Lower leg skin (tissue), 4 donors: ENCODE measurements around the gene BTBD7. TPM values are rescaled to one million over a fixed set of nuclear protein-coding genes. Genes with fewer than 3 reads are reported as not detected.

Experiments used
- DNase-seq, 2 donors: peaks; one replicate each; pipeline ENCODE4 v3.0.0-alpha.2; 2019; ENCODE audit warnings: low spot score in 2 of 2
- H3K4me3 ChIP-seq: fragments of 200-600 bp; sonication (generic); 2 replicates; pipeline ENCODE4 v1.5.1; 2017; ENCODE audit warnings: mild to moderate bottlenecking, low read depth; ENCODE audit not compliant: poor library complexity, severe bottlenecking
- POLR2A ChIP-seq, 2 donors: fragments of 450-650 bp; IDR thresholded peaks; one replicate each; pipeline ENCODE4 v1.6.1; 2016 to 2017; ENCODE audit warnings: antibody characterized with exemption in 2 of 2, mild to moderate bottlenecking in 1 of 2, moderate library complexity in 1 of 2
- WGBS, 2 donors: methylation state at CpG; one replicate each; pipeline ENCODE4 v1.1.5; 2018; 5-methylcytosine and 5-hydroxymethylcytosine counted together
- intact Hi-C: fragments of 100-400 bp; cut with DNase I; formaldehyde crosslinking; loops from one replicate; pipeline ENCODE4 v1.15.0; 2023; ENCODE audit warnings: low total_unique reads
- total RNA-seq, 4 donors: library from RNA; depleted of rRNA; stranded (reverse); fragments of >200 nt; gene quantifications; one replicate each; pipeline ENCODE4 v1.1.0, GENCODE V29; 2016
- TF ChIP-seq, protein P1 (sequence below), 3 donors: fragments of 450-650 bp; IDR thresholded peaks; one replicate each; pipeline ENCODE4 v1.5.1; 2016; ENCODE audit warnings: antibody characterized with exemption in 3 of 3, mild to moderate bottlenecking in 3 of 3, moderate library complexity in 2 of 3

BTBD7 gene
- total RNA-seq, 4 donors from 2014 or later, result 19.7 to 114 (median 25.7) TPM

DNA sequence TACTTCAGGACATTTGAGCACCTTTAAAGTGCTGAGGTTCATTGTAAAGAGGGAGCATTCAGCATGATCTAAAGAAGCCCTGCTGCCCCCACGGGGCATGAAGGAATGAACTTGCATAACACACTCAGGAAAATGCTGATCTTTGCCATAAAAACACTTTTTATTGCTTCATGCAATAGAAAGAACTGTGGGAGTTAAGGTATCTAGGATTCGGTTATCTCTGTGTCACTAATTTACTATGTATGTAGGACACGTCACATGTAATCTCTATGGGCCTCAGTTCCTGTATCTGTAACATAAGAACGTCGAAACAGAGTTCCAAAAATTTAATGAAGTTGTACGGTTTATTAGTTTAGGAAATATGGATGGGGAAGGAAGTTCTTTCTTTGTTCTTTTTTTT, 33.0 kb downstream of the BTBD7 start:
- no peak for DNase-seq
- no peak overlapping the region for H3K4me3 ChIP-seq
- TF ChIP-seq POLR2A (IDR thresholded peaks at IDR 0.05), result no peak
- TF ChIP-seq, protein P1, sequence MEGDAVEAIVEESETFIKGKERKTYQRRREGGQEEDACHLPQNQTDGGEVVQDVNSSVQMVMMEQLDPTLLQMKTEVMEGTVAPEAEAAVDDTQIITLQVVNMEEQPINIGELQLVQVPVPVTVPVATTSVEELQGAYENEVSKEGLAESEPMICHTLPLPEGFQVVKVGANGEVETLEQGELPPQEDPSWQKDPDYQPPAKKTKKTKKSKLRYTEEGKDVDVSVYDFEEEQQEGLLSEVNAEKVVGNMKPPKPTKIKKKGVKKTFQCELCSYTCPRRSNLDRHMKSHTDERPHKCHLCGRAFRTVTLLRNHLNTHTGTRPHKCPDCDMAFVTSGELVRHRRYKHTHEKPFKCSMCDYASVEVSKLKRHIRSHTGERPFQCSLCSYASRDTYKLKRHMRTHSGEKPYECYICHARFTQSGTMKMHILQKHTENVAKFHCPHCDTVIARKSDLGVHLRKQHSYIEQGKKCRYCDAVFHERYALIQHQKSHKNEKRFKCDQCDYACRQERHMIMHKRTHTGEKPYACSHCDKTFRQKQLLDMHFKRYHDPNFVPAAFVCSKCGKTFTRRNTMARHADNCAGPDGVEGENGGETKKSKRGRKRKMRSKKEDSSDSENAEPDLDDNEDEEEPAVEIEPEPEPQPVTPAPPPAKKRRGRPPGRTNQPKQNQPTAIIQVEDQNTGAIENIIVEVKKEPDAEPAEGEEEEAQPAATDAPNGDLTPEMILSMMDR (IDR thresholded peaks at IDR 0.05), result no peak
- intact Hi-C loops, result no loop called here
- 70 to 73% methylated on average over 6 of the region's 6 CpGs for WGBS, 2 donors

DNA sequence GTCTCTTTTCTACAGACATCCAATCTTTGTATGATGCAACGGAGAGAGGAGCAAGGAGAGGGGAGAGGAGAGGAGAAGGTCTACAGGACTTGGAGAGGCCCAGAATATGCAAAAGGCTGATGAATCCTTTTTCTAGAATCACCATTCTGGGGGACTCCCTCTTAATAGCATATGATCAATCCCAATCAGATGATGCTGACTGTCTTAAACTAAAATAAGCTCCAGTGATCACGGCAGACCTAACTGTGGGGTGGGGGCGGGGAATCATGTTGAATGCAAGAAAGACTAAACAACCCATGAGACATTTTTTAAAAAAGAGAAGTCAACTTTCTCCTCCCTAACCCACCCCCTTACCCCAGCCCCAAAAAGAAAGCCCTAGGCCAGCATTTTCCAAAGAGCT, 33.4 kb downstream of the BTBD7 start:
- intact Hi-C loops, result no loop called here
- TF ChIP-seq, protein P1 (IDR thresholded peaks at IDR 0.05), result no peak
- no peak for TF ChIP-seq POLR2A (IDR thresholded peaks at IDR 0.05)
- no peak for DNase-seq
- H3K4me3 ChIP-seq, result no peak overlapping the region
- WGBS, 2 donors, result 83 to 92% methylated on average over 3 of the region's 3 CpGs

DNA sequence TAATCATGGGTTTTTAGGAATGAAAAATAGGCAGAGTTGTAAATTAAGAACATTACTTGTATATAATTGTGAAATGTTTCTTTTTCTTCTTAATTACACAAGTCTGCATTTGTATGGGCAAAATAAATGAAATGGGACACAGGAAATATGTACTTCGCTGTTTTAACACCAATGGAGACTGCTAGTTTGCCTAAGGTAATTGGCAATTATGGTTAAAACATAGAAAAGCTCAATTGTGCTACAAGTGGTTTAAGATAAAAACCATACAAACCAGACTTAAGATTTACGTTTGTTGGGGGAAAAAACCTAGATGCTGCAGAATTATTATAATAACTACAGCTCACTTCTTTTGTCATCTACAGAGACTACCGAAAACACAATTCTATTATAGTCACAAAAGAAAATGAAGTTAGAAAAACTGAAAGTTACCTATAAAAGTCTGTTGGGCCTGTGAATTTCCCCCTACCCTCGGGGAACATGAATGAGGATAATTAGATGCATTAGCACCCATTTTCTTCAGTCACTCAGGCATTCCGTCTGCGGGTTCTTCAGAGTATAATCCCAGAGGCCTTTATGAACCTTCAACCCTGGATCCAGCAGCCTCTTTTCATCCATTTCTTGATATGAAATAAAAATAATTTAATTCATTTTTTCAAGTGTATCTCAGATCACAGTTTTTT, 37.2 kb downstream of the BTBD7 start:
- WGBS, 2 donors, result 86 to 89% methylated on average over 6 of the region's 6 CpGs

DNA sequence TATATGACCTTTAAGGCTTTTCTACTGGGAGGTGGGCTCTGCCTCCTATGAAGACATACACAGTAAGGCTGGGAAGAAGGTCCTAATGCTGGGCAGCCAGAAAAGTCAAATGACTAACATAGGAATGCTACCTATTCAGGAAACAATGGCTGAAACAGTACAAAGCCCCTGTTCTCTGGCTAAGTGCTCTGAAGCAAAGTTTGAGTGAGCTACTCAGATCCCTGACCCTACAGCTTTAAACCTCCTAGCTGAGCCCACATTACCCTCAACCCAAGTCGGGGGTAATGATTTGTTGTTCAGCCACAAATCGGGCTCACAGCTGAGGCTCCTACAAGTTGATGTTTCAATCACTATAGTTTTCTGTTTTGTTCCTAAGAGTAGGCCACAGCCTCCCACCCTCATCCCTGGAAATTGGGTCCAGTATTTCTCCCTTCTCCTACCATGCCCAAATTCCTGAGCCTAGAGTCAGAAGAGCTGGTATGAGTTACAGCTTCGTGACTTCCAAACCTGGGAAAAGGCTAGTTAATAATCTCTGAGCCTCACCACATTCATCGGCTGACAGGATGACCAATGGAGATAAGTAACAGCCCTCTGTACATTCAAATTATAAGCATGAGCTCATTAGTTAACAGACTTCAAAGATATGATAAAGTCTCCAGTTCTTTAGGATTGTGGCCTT, 46.5 kb downstream of the BTBD7 start:
- no peak overlapping the region for H3K4me3 ChIP-seq
- intact Hi-C loops, result no loop called here
- no peak for DNase-seq
- WGBS, 2 donors, result 94 to 95% methylated on average over 4 of the region's 4 CpGs
- TF ChIP-seq, protein P1 (IDR thresholded peaks at IDR 0.05), result no peak
- no peak for TF ChIP-seq POLR2A (IDR thresholded peaks at IDR 0.05)

More for the DNA sequence above, 37.2 kb downstream of the BTBD7 start:
- no peak for DNase-seq
- intact Hi-C loops, result no loop called here
- H3K4me3 ChIP-seq, result no peak overlapping the region
- TF ChIP-seq POLR2A (IDR thresholded peaks at IDR 0.05), result no peak
- TF ChIP-seq, protein P1 (IDR thresholded peaks at IDR 0.05), result no peak

DNA sequence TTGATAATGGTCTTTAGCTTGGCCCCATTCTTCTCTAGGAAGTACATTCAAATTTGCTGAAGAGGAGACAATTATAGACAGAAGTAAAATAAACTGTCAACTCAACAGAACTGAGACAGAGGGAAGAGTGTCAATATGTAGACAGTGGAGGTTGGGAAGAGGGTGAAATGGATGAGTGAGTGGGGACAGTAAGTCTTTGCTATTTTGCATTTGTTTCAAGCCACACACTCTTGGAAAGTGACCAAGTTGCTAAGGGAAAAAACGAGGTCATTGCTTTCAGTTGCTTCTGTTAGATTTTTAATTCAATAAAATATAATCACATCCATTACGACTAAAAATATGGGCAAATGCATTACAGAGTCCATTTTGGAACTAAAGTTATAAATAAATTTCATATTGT, 47.8 kb downstream of the BTBD7 start:
- intact Hi-C loops, result no loop called here
- no peak overlapping the region for H3K4me3 ChIP-seq
- no peak for DNase-seq
- TF ChIP-seq POLR2A (IDR thresholded peaks at IDR 0.05), result no peak
- TF ChIP-seq, protein P1 (IDR thresholded peaks at IDR 0.05), result no peak
- WGBS, 2 donors, result 34 to 42% methylated on average over 2 of the region's 2 CpGs
